ENCODE results near the gene TDRD12. TPM values are rescaled to one million over a fixed set of nuclear protein-coding genes. Genes with fewer than 3 reads are reported as not detected.

The TDRD12 gene
- total RNA-seq, 1 donor: 0.42 TPM

- H3K9me3 ChIP-seq (ENCODE audit: low read depth, low read length): no peaks in the 10 kb centered on the region
These were observed 80.6 kb downstream of the TDRD12 start for GRCh38 chr19:32800191-32800590.

GRCh38 chr19:32800754-32801153 lies 81.2 kb downstream of the TDRD12 start:
- Histone ChIP-seq H3K9me3 (ENCODE audit: low read depth, low read length) (no peaks in the 10 kb centered on the region), H3K27me3 (ENCODE audit: insufficient read depth, low read length) (no peaks in the 10 kb centered on the region), H3K4me1 (ENCODE audit: insufficient read depth, low read length) (no peaks in the 10 kb centered on the region), H3K4me3 (ENCODE audit: low read length) (no peak overlapping the region)

More at GRCh38 chr19:32800191-32800590, 80.6 kb downstream of the TDRD12 start:
- H3K27me3 ChIP-seq (ENCODE audit: insufficient read depth, low read length): no peaks in the 10 kb centered on the region
- H3K4me3 ChIP-seq (ENCODE audit: low read length): no peak overlapping the region
- peaks cover 3% of the 10 kb centered on the region for H3K4me1 ChIP-seq (ENCODE audit: insufficient read depth, low read length)

- no peak overlapping the region for H3K4me3 ChIP-seq (ENCODE audit: low read length)
These were observed 83.3 kb downstream of the TDRD12 start for GRCh38 chr19:32802840-32803239.

GRCh38 chr19:32808236-32808635 lies 88.7 kb downstream of the TDRD12 start:
- Histone ChIP-seq H3K4me3 (ENCODE audit: low read length) (no peak overlapping the region), H3K27me3 (ENCODE audit: insufficient read depth, low read length) (no peaks in the 10 kb centered on the region), H3K4me1 (ENCODE audit: insufficient read depth, low read length) (no peaks in the 10 kb centered on the region), H3K9me3 (ENCODE audit: low read depth, low read length) (no peaks in the 10 kb centered on the region)

More at GRCh38 chr19:32802840-32803239, 83.3 kb downstream of the TDRD12 start:
- Histone ChIP-seq H3K27me3 (ENCODE audit: insufficient read depth, low read length) (no peaks in the 10 kb centered on the region), H3K4me1 (ENCODE audit: insufficient read depth, low read length) (no peaks in the 10 kb centered on the region), H3K9me3 (ENCODE audit: low read depth, low read length) (no peaks in the 10 kb centered on the region)

DNA sequence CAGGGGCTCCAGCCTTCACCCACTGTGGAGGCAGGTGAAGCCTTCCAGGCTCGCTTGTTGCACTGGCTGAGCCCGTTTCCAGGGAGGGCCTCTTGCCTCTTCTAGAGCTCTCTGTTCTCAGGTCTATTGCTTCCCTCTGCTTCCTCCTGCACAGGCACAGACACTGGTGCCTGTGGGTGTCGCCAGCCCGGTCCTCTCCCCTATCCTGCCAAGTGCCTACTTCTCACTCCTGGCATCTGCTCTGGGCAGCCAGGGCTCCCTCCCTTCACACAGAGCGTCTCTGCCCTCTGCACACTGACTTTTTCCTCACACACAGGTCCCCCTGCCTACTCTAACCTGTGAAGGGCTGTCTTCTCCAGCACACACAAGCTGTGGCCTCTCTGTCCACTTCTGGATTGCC lies 89.7 kb downstream of the TDRD12 start:
- no peaks in the 10 kb centered on the region for H3K9me3 ChIP-seq (ENCODE audit: low read depth, low read length)
- no peaks in the 10 kb centered on the region for H3K4me1 ChIP-seq (ENCODE audit: insufficient read depth, low read length)
- no peak overlapping the region for H3K4me3 ChIP-seq (ENCODE audit: low read length)
- H3K27me3 ChIP-seq (ENCODE audit: insufficient read depth, low read length): no peaks in the 10 kb centered on the region

- no peak overlapping the region for H3K4me3 ChIP-seq (ENCODE audit: low read length)
- no peaks in the 10 kb centered on the region for H3K4me1 ChIP-seq (ENCODE audit: insufficient read depth, low read length)
- H3K9me3 ChIP-seq (ENCODE audit: low read depth, low read length): no peaks in the 10 kb centered on the region
- H3K27me3 ChIP-seq (ENCODE audit: insufficient read depth, low read length): no peaks in the 10 kb centered on the region
These were observed 90.2 kb downstream of the TDRD12 start for GRCh38 chr19:32809754-32810153.

- Histone ChIP-seq H3K9me3 (ENCODE audit: low read depth, low read length) (no peaks in the 10 kb centered on the region), H3K27me3 (ENCODE audit: insufficient read depth, low read length) (no peaks in the 10 kb centered on the region), H3K4me1 (ENCODE audit: insufficient read depth, low read length) (no peaks in the 10 kb centered on the region), H3K4me3 (ENCODE audit: low read length) (no peak overlapping the region)
These were observed 90.9 kb downstream of the TDRD12 start for GRCh38 chr19:32810452-32810851.

GRCh38 chr19:32811151-32811550 lies 91.6 kb downstream of the TDRD12 start:
- Histone ChIP-seq H3K4me1 (ENCODE audit: insufficient read depth, low read length) (no peaks in the 10 kb centered on the region), H3K9me3 (ENCODE audit: low read depth, low read length) (no peaks in the 10 kb centered on the region), H3K27me3 (ENCODE audit: insufficient read depth, low read length) (no peaks in the 10 kb centered on the region), H3K4me3 (ENCODE audit: low read length) (no peak overlapping the region)

DNA sequence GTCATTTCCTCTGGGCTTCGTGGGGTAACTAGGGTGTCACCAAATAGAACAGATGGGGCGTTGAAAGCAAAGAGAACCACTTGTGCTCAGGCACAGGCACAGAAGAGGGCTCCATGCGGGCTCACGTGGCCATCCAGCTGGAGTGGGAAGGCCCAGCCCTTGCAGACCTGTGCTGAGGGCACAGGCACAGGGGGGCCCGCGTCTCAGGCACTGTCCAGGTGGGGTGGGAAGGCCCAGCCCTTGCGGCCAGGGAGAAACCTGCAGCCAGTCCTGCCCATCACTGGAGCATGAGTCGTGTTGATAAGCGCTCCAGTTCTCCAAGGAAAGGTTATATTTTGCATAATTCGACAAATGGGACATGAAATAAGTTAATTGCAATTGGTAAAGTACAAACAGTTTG lies 92.5 kb downstream of the TDRD12 start:
- no peaks in the 10 kb centered on the region for H3K27me3 ChIP-seq (ENCODE audit: insufficient read depth, low read length)
- H3K4me3 ChIP-seq (ENCODE audit: low read length): no peak overlapping the region
- no peaks in the 10 kb centered on the region for H3K9me3 ChIP-seq (ENCODE audit: low read depth, low read length)
- H3K4me1 ChIP-seq (ENCODE audit: insufficient read depth, low read length): no peaks in the 10 kb centered on the region

DNA sequence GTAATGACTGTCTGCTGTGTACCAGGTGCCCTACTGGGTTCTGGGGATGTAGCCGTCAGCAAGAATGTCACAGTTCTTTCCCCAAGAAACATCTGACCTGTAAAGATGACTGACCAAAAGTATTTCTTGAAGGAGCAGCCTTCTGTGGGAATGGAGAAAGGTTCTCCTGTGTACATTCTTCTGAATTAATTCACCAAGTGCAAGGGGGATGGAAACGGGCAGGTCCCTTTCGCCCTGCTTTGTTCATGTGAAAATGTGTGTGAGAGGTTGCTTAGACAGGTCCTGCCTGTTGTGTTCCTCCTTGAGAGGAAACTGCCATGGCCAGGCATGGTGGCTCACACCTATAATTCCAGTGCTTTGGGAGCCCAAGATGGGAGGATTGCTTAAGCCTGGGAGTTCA lies 93.0 kb downstream of the TDRD12 start:
- H3K4me1 ChIP-seq (ENCODE audit: insufficient read depth, low read length): no peaks in the 10 kb centered on the region
- H3K9me3 ChIP-seq (ENCODE audit: low read depth, low read length): no peaks in the 10 kb centered on the region
- H3K27me3 ChIP-seq (ENCODE audit: insufficient read depth, low read length): no peaks in the 10 kb centered on the region
- H3K4me3 ChIP-seq (ENCODE audit: low read length): no peak overlapping the region

DNA sequence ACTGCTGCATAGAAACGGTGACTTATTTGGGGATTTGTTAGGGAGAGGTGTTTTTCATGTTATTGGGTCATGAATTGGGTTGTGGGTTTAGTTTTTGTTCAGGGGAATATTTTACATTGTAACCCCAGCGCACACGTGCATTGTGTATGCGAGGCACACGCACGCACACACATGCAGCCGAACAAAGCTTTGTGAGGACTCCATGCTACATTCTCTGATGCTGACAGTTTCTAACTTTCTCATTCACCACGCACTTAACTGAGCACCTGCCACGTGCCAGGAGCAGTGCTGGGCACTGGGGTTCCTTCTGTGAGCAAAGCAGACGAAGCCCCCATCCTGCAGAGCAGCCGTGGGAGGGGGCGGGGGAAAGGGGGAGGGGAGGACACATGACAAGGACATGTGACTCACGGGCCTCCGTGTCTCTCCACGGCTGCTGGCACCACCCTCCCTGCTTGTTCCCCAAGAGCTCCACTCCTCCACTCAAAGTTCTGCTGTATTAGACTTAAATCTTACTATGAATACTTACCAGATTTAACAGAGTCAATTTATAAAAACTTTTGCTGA lies 94.4 kb downstream of the TDRD12 start:
- H3K9me3 ChIP-seq (ENCODE audit: low read depth, low read length): no peaks in the 10 kb centered on the region
- H3K27me3 ChIP-seq (ENCODE audit: insufficient read depth, low read length): no peaks in the 10 kb centered on the region
- H3K4me1 ChIP-seq (ENCODE audit: insufficient read depth, low read length): no peaks in the 10 kb centered on the region
- no peak overlapping the region for H3K4me3 ChIP-seq (ENCODE audit: low read length)

DNA sequence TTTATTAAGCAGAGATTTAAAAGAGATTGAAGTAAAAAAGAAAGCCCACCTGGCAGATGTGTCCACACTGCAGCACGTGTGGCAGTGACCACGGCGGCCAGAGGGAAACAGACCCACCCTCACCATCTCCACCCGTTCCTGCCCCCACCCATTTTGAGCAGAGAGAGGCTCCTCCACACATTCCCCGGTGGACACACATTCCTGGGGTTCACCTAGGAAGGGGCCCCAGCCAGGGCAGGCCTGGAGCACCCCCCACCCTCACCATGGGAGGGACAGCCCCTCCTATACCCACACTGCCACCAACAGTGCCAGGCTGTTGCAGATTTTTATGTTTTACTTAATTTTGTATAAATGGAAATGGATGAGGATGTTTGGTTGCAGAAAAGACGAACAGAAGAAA lies 95.1 kb downstream of the TDRD12 start:
- no peaks in the 10 kb centered on the region for H3K27me3 ChIP-seq (ENCODE audit: insufficient read depth, low read length)

DNA sequence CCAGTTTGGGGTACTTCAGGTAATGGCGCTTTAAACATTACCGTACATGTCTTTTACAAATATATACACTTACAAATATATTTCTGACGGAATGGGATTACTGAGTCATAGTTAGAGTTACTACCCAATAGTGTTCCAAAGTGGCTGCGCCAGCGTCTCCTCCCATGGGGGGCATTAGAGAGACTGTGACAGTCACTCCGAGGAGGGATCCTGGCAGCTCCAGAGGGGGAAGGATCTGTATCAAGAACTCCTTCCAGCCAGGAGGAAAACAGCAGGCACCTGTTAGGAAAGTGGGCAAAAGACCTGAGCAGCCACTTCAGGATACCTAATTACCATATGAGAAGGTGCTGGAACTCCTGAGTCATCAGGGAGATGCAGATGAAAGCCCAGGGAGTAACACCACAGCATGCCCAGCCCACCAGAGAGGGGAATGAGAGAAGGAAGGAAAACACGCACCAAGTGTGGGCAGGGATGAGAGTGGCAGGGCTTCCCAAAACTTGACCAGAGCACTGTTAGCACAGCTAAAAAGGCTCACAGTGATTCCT lies 97.1 kb downstream of the TDRD12 start:
- Histone ChIP-seq H3K4me3 (ENCODE audit: low read length) (no peak overlapping the region), H3K27me3 (ENCODE audit: insufficient read depth, low read length) (no peaks in the 10 kb centered on the region), H3K9me3 (ENCODE audit: low read depth, low read length) (no peaks in the 10 kb centered on the region), H3K4me1 (ENCODE audit: insufficient read depth, low read length) (no peaks in the 10 kb centered on the region)

More for the DNA sequence above, 95.1 kb downstream of the TDRD12 start:
- no peak overlapping the region for H3K4me3 ChIP-seq (ENCODE audit: low read length)
- H3K9me3 ChIP-seq (ENCODE audit: low read depth, low read length): no peaks in the 10 kb centered on the region
- no peaks in the 10 kb centered on the region for H3K4me1 ChIP-seq (ENCODE audit: insufficient read depth, low read length)

DNA sequence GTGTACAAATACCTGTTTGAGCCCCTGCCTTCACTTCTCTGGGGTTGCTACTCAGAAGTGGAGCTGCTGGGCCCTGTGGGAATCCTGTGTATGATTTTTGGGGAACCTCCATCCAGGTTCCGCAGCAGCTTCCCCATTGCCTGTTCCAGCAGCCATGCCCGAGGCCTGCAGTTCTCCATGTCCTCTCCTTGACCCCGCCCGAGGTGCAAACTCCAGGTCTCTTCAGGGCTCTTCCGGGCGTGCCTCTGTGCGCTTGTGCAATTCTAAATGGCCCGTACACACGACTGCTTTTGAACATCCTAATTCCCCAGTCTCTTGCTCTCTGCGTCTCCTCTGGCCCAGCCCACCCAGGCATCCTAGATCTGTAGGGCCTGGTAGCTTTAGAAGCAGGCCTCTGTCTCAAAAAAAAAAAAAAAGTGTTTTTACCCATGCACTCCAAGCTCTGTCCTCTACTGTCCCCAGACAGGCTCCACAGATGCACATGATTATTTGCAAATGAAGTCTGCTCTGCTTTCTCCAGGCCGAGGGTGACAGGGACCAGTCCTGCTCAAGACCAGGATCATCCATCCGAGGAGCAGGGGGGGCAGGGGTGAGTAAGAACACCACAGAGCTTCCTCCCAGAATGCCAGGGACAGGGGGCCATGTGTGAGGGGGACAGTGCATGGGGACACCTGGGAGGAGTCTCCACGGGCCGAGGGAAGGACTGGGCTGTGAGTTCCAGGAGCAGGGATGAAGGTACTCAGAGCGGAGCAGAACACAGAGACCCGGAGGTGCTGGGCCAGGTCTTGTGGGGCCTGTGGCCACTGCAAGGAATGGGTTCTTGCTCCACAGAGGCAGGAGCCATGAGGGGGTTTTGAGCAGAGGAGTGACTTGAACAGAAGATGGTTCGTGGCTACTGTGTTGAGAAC lies 98.3 kb downstream of the TDRD12 start:
- H3K27me3 ChIP-seq (ENCODE audit: insufficient read depth, low read length): no peaks in the 10 kb centered on the region
- no peaks in the 10 kb centered on the region for H3K9me3 ChIP-seq (ENCODE audit: low read depth, low read length)
- no peak overlapping the region for H3K4me3 ChIP-seq (ENCODE audit: low read length)
- H3K4me1 ChIP-seq (ENCODE audit: insufficient read depth, low read length): no peaks in the 10 kb centered on the region

- H3K27me3 ChIP-seq (ENCODE audit: insufficient read depth, low read length): no peaks in the 10 kb centered on the region
- no peaks in the 10 kb centered on the region for H3K4me1 ChIP-seq (ENCODE audit: insufficient read depth, low read length)
- H3K4me3 ChIP-seq (ENCODE audit: low read length): no peak overlapping the region
- H3K9me3 ChIP-seq (ENCODE audit: low read depth, low read length): no peaks in the 10 kb centered on the region
These were observed 99.0 kb downstream of the TDRD12 start for GRCh38 chr19:32818536-32818935.

Measured in mononuclear cell (primary cell).